ENCODE results near the gene TINAGL1. TPM values are rescaled to one million over a fixed set of nuclear protein-coding genes. Genes with fewer than 3 reads are reported as not detected.

Gene TINAGL1
- total RNA-seq, 1 experiment from 2014 or later: 57.9 TPM

DNA sequence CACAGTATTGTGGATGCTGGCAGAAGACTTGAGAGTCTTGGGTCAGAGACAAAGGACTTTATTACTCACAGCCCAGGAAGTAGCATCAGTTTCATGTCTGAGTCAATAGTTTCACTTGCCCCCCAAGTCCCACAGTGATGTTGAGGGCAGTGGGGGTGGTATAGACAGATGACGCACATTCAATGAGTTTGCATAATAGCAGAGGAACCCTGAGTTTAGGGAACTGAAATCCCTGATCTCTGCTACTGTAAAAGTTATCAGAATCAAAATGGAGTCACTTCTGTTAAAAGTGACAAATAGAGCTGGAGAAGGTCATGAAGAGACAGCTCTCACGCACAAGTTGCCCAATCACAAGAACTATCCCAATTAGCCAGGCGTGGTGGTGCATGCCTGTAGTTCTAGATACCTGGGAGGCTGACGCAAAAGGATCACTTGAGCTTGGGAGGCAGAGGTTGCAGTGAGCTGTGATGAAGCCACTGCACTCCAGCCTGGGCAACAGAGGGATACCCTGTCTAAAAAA, 29.7 kb downstream of the TINAGL1 start:
- Histone ChIP-seq H3K27ac (ENCODE audit: low read depth, low read length) (no peak overlapping the region), H3K27me3 (ENCODE audit: insufficient read depth, low read length) (no peaks in the 10 kb centered on the region), H3K4me1 (ENCODE audit: control insufficient read depth in 1 of 2, insufficient read depth in 2 of 2, low read length in 2 of 2) (no peaks in the 10 kb centered on the region), H4K20me1 (ENCODE audit: insufficient read depth) (no peaks in the 10 kb centered on the region), H2AFZ (ENCODE audit: low read depth, low read length, poor library complexity, severe bottlenecking) (no peak overlapping the region), H3K9me2 (ENCODE audit: insufficient read depth) (no peaks in the 10 kb centered on the region), H3K4me2 (ENCODE audit: low read length) (no peak overlapping the region), H3K4me3 (replicated peaks in 1 of 2; ENCODE audit: low read depth in 1 of 2, low read length in 2 of 2) (no peak overlapping the region), H3K36me3 (ENCODE audit: control insufficient read depth in 1 of 2, insufficient read depth in 2 of 2, low read length in 2 of 2) (no peaks in the 10 kb centered on the region), H3K79me2 (ENCODE audit: insufficient read depth, low read length) (no peaks in the 10 kb centered on the region), H3K9ac (ENCODE audit: low read length) (no peak overlapping the region), H3K9me3 (ENCODE audit: control insufficient read depth in 1 of 2, insufficient read depth in 1 of 2, low read depth in 1 of 2, low read length in 2 of 2) (no peaks in the 10 kb centered on the region)
- no peak for DNase-seq (ENCODE audit: low read depth, low spot score)
- ChIA-PET RAD21 (ENCODE audit: low non-redundant PET in 1 of 2, low total read pairs in 2 of 2, uncharacterized antibody in 2 of 2, unreplicated experiment in 2 of 2) (no interaction called here), CTCF (no interaction called here), POLR2A (no interaction called here)
- BruUV-seq (replicated peaks): no TSS peak
- intact Hi-C loops (cut with micrococcal nuclease): no loop called here
- ATAC-seq: no peak
- TF ChIP-seq EZH2 (IDR thresholded peaks at IDR 0.05): no peak
- TF ChIP-seq YY1 (IDR thresholded peaks at IDR 0.05; ENCODE audit: extremely low read depth, insufficient replicate concordance, low read depth, low read length): no peak
- no peak for TF ChIP-seq SRF (IDR thresholded peaks at IDR 0.05; ENCODE audit: low read depth)
- TF ChIP-seq, protein P1, sequence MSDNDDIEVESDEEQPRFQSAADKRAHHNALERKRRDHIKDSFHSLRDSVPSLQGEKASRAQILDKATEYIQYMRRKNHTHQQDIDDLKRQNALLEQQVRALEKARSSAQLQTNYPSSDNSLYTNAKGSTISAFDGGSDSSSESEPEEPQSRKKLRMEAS (IDR thresholded peaks at IDR 0.05): no peak
- no peak for TF ChIP-seq ELF1 (IDR thresholded peaks at IDR 0.05; ENCODE audit: borderline replicate concordance, low read depth)
- no peak for TF ChIP-seq ZFX (IDR thresholded peaks at IDR 0.05)
- TF ChIP-seq RAD21 (IDR thresholded peaks at IDR 0.05; ENCODE audit: low read depth): no peak
- TF ChIP-seq ZNF274 (IDR thresholded peaks at IDR 0.05; ENCODE audit: low read depth, low read length): no peak
- TF ChIP-seq EZH2phosphoT487 (IDR thresholded peaks at IDR 0.05; ENCODE audit: borderline replicate concordance): no peak

- Histone ChIP-seq H2AFZ (ENCODE audit: low read depth, low read length, poor library complexity, severe bottlenecking) (no peak overlapping the region), H3K9me3 (ENCODE audit: control insufficient read depth in 1 of 2, insufficient read depth in 1 of 2, low read depth in 1 of 2, low read length in 2 of 2) (no peaks in the 10 kb centered on the region), H3K27ac (ENCODE audit: low read depth, low read length) (no peak overlapping the region), H3K36me3 (ENCODE audit: control insufficient read depth in 1 of 2, insufficient read depth in 2 of 2, low read length in 2 of 2) (no peaks in the 10 kb centered on the region), H3K27me3 (ENCODE audit: insufficient read depth, low read length) (no peaks in the 10 kb centered on the region), H3K9me2 (ENCODE audit: insufficient read depth) (no peaks in the 10 kb centered on the region), H3K79me2 (ENCODE audit: insufficient read depth, low read length) (no peaks in the 10 kb centered on the region), H4K20me1 (ENCODE audit: insufficient read depth) (no peaks in the 10 kb centered on the region), H3K4me1 (ENCODE audit: control insufficient read depth in 1 of 2, insufficient read depth in 2 of 2, low read length in 2 of 2) (no peaks in the 10 kb centered on the region), H3K9ac (ENCODE audit: low read length) (no peak overlapping the region), H3K4me3 (replicated peaks in 1 of 2; ENCODE audit: low read depth in 1 of 2, low read length in 2 of 2) (no peak overlapping the region), H3K4me2 (ENCODE audit: low read length) (no peak overlapping the region)
- no TSS peak for BruUV-seq (replicated peaks)
- DNase-seq (ENCODE audit: low read depth, low spot score) (no peak), ATAC-seq (no peak)
- intact Hi-C loops (cut with micrococcal nuclease): no loop called here
- ChIA-PET POLR2A (no interaction called here), RAD21 (ENCODE audit: low non-redundant PET in 1 of 2, low total read pairs in 2 of 2, uncharacterized antibody in 2 of 2, unreplicated experiment in 2 of 2) (no interaction called here), CTCF (interaction anchor here (0.7 kb wide), 1 partner anchor 181 kb away, joined by 3 read pairs; no protein-coding TSS in a partner anchor)
- TF ChIP-seq EZH2 (IDR thresholded peaks at IDR 0.05): no peak
- TF ChIP-seq ATF3 (IDR thresholded peaks at IDR 0.05): no peak
- TF ChIP-seq, protein P2, sequence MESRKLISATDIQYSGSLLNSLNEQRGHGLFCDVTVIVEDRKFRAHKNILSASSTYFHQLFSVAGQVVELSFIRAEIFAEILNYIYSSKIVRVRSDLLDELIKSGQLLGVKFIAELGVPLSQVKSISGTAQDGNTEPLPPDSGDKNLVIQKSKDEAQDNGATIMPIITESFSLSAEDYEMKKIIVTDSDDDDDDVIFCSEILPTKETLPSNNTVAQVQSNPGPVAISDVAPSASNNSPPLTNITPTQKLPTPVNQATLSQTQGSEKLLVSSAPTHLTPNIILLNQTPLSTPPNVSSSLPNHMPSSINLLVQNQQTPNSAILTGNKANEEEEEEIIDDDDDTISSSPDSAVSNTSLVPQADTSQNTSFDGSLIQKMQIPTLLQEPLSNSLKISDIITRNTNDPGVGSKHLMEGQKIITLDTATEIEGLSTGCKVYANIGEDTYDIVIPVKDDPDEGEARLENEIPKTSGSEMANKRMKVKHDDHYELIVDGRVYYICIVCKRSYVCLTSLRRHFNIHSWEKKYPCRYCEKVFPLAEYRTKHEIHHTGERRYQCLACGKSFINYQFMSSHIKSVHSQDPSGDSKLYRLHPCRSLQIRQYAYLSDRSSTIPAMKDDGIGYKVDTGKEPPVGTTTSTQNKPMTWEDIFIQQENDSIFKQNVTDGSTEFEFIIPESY (IDR thresholded peaks at IDR 0.05; ENCODE audit: extremely low read depth, insufficient replicate concordance, low read length): no peak
- no peak for TF ChIP-seq POLR2AphosphoS5 (IDR thresholded peaks at IDR 0.05; ENCODE audit: low read depth, low read length)
- TF ChIP-seq ZNF274 (IDR thresholded peaks at IDR 0.05; ENCODE audit: low read depth, low read length): no peak
- TF ChIP-seq CBX3 (IDR thresholded peaks at IDR 0.05; ENCODE audit: low read depth): no peak
- TF ChIP-seq CEBPB (IDR thresholded peaks at IDR 0.05; ENCODE audit: low read depth): no peak
- no peak for TF ChIP-seq SIN3A (IDR thresholded peaks at IDR 0.05; ENCODE audit: low read depth)
- no peak for TF ChIP-seq YY1 (IDR thresholded peaks at IDR 0.05; ENCODE audit: extremely low read depth, insufficient replicate concordance, low read depth, low read length)
- TF ChIP-seq FOSL1 (IDR thresholded peaks at IDR 0.05; ENCODE audit: low read depth): no peak
These were observed 31.0 kb downstream of the TINAGL1 start for GRCh38 chr1:31607360-31607759.
